ENCODE data around the gene SNAPC3.
A peak's percentile ranks its signal among the peaks of the same experiment; 100 is the strongest.
"Not testable (repeated sequence)": the region's sequence is repeated elsewhere in the genome, so short reads cannot be mapped to it uniquely, and the experiment has no call there.

Gene SNAPC3

GRCh38 chr9:15420796-15421195 lies 1.9 kb upstream of the SNAPC3 start:
- Mint-ChIP-seq H3K4me3 (peak overlapping the region; percentile 7), H3K27me3 (ENCODE audit: low read depth, poor library complexity) (peaks cover 3% of the 10 kb centered on the region), H3K36me3 (ENCODE audit: low read depth) (peaks cover 14% of the 10 kb centered on the region), H3K4me1 (peaks cover 40% of the 10 kb centered on the region), H3K27ac (no peak overlapping the region), H3K9me3 (no peaks in the 10 kb centered on the region)
- TF ChIP-seq, protein P1, sequence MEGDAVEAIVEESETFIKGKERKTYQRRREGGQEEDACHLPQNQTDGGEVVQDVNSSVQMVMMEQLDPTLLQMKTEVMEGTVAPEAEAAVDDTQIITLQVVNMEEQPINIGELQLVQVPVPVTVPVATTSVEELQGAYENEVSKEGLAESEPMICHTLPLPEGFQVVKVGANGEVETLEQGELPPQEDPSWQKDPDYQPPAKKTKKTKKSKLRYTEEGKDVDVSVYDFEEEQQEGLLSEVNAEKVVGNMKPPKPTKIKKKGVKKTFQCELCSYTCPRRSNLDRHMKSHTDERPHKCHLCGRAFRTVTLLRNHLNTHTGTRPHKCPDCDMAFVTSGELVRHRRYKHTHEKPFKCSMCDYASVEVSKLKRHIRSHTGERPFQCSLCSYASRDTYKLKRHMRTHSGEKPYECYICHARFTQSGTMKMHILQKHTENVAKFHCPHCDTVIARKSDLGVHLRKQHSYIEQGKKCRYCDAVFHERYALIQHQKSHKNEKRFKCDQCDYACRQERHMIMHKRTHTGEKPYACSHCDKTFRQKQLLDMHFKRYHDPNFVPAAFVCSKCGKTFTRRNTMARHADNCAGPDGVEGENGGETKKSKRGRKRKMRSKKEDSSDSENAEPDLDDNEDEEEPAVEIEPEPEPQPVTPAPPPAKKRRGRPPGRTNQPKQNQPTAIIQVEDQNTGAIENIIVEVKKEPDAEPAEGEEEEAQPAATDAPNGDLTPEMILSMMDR (IDR thresholded peaks at IDR 0.05) = no peak
- no peak for DNase-seq

- Mint-ChIP-seq H3K9me3 (peaks cover 5% of the 10 kb centered on the region), H3K4me1 (peaks cover 45% of the 10 kb centered on the region), H3K36me3 (ENCODE audit: low read depth) (peaks cover 21% of the 10 kb centered on the region), H3K27ac (no peak overlapping the region), H3K4me3 (peak overlapping the region; percentile 98), H3K27me3 (ENCODE audit: low read depth, poor library complexity) (peaks cover 2% of the 10 kb centered on the region)
- TF ChIP-seq, protein P1 (IDR thresholded peaks at IDR 0.05) = no peak
- DNase-seq = no peak
Observed at GRCh38 chr9:15421532-15421931, 1.1 kb upstream of the SNAPC3 start.

GRCh38 chr9:15421990-15422371 lies 695 bp upstream of the SNAPC3 start:
- Mint-ChIP-seq H3K9me3 (peaks cover 5% of the 10 kb centered on the region), H3K36me3 (ENCODE audit: low read depth) (peaks cover 25% of the 10 kb centered on the region), H3K27ac (peak overlapping the region; percentile 97), H3K27me3 (ENCODE audit: low read depth, poor library complexity) (no peaks in the 10 kb centered on the region), H3K4me1 (peaks cover 45% of the 10 kb centered on the region), H3K4me3 (peak overlapping the region; percentile 98)
- DNase-seq = no peak
- TF ChIP-seq, protein P1 (IDR thresholded peaks at IDR 0.05) = no peak

DNA sequence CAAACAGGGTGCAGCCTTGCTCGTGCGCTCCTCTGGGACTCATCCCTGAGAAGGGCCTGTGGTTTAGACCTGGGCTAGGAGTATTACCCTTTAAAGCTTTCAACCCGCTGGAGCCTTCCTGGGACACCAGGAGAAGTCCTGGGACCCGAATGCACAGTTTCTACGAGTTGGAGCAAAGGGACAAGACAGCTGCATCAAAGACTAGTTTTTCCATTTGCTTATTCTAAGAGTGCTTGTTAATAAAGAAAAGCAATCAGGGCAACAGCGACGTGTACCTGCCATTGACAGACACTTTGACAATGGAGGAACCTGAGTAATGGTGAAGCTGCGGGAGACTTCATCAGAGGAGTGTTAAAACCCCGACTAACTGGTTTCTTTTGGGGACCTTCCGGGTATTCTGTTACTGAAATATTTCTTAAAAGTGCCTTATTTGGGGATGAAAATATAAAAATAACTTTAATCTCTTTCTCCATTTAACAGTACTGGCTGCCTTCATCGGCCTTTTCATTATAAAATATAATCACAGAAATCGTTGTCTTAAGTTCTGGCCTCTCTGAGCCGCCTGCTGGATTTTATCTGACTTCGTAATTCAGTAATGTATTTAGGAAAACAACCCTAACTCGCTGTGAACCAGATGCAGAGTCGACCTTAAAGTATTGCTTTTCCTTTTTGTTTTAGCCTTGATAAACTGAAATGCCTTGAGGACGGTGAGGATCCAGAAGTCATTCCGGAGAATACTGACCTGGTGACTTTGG lies 732 bp downstream of the SNAPC3 start:
- no peak for DNase-seq
- peaks cover 40% of the 10 kb centered on the region for H3K36me3 Mint-ChIP-seq (ENCODE audit: low read depth)
- peaks cover 45% of the 10 kb centered on the region for H3K4me1 Mint-ChIP-seq
- no peaks in the 10 kb centered on the region for H3K27me3 Mint-ChIP-seq (ENCODE audit: low read depth, poor library complexity)
- H3K9me3 Mint-ChIP-seq = peaks cover 5% of the 10 kb centered on the region
- no peak overlapping the region for H3K27ac Mint-ChIP-seq
- TF ChIP-seq, protein P1 (IDR thresholded peaks at IDR 0.05) = no peak
- peak overlapping the region; percentile 98 for H3K4me3 Mint-ChIP-seq

DNA sequence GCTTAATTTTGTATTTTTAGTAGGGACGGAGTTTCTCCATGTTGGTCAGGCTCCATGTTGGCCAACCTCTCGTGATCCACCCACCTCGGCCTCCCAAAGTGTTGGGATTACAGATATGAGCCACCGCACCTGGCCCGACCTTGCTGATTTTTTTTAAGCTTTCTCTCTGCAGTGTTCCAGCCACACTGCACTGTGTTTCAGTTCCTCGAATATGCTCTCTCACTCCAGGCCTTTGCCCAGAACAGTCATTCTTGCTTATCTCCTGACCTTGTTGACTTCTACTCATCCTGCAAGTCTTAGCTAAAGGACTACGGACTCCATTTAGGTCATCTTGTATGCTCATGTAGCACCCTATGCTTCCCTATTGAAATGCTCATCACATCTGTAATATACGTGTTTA lies 3.3 kb downstream of the SNAPC3 start:
- Mint-ChIP-seq H3K27me3 (ENCODE audit: low read depth, poor library complexity) (no peaks in the 10 kb centered on the region), H3K4me1 (peaks cover 50% of the 10 kb centered on the region), H3K9me3 (peaks cover 5% of the 10 kb centered on the region), H3K4me3 (peak overlapping the region; percentile 60), H3K36me3 (ENCODE audit: low read depth) (peaks cover 66% of the 10 kb centered on the region), H3K27ac (peak overlapping the region; percentile 58)
- no peak for DNase-seq
- TF ChIP-seq, protein P1 (IDR thresholded peaks at IDR 0.05) = no peak

- not testable (repeated sequence) for DNase-seq; H3K9me3 Mint-ChIP-seq; H3K27ac Mint-ChIP-seq; H3K27me3 Mint-ChIP-seq (ENCODE audit: low read depth, poor library complexity); H3K4me3 Mint-ChIP-seq
- peaks cover 40% of the 10 kb centered on the region for H3K4me1 Mint-ChIP-seq
- H3K36me3 Mint-ChIP-seq (ENCODE audit: low read depth) = peaks cover 83% of the 10 kb centered on the region
Observed at GRCh38 chr9:15427702-15428101, 5.0 kb downstream of the SNAPC3 start.

Measured in nephron progenitor cell (in vitro differentiated cells).